Keratinocyte (primary cell): Measurements from ENCODE around the gene TMCO4.

ENCODE experiments used
- EZH2 ChIP-seq: IDR thresholded peaks from one replicate; pipeline ENCODE4 v1.6.1; 2012; ENCODE audit warnings: inconsistent platforms, mild to moderate bottlenecking, low read length, moderate library complexity
- TF ChIP-seq, protein P1 (sequence below), 3 experiments: IDR thresholded peaks in 1 of 3; conservative IDR thresholded peaks in 1 of 3; optimal IDR thresholded peaks in 1 of 3; 2 replicates in 2 of 3; 3 replicates in 1 of 3; pipeline versions ENCODE3 to v1.5.1; 2011; ENCODE audit warnings: low read length in 3 of 3, mild to moderate bottlenecking in 3 of 3, moderate library complexity in 2 of 3, control low read depth in 1 of 3, inconsistent platforms in 1 of 3; ENCODE audit not compliant: insufficient read depth in 2 of 3; ENCODE audit errors: extremely low read depth in 1 of 3

DNA sequence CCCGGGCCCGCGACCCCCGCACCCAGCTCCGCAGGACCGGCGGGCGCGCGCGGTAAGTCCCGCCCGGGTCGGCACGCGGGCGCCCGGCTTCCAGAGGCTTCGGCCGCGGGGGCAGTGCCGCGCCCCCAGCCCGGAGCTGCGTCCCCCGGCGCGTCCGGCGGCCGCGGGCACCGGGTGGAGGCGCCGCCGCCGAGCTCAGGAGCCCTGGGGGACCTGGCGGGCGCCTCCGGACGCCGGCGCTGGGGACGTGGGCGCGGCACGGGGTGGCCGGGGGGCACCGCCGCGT is 155.4 kb downstream of the TMCO4 start:
- TF ChIP-seq, protein P1, sequence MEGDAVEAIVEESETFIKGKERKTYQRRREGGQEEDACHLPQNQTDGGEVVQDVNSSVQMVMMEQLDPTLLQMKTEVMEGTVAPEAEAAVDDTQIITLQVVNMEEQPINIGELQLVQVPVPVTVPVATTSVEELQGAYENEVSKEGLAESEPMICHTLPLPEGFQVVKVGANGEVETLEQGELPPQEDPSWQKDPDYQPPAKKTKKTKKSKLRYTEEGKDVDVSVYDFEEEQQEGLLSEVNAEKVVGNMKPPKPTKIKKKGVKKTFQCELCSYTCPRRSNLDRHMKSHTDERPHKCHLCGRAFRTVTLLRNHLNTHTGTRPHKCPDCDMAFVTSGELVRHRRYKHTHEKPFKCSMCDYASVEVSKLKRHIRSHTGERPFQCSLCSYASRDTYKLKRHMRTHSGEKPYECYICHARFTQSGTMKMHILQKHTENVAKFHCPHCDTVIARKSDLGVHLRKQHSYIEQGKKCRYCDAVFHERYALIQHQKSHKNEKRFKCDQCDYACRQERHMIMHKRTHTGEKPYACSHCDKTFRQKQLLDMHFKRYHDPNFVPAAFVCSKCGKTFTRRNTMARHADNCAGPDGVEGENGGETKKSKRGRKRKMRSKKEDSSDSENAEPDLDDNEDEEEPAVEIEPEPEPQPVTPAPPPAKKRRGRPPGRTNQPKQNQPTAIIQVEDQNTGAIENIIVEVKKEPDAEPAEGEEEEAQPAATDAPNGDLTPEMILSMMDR (optimal IDR thresholded peaks at IDR 0.05 in 1 of 3, IDR thresholded peaks at IDR 0.05 in 1 of 3, conservative IDR thresholded peaks at IDR 0.05 in 1 of 3; ENCODE audit: extremely low read depth in 1 of 3, insufficient read depth in 2 of 3, low read length in 3 of 3), result no peak
- TF ChIP-seq EZH2, result no peak
